ENCODE results near the gene TFF3.
"Not testable (repeated sequence)": the region's sequence is repeated elsewhere in the genome, so short reads cannot be mapped to it uniquely, and the experiment has no call there.

The TFF3 gene

DNA sequence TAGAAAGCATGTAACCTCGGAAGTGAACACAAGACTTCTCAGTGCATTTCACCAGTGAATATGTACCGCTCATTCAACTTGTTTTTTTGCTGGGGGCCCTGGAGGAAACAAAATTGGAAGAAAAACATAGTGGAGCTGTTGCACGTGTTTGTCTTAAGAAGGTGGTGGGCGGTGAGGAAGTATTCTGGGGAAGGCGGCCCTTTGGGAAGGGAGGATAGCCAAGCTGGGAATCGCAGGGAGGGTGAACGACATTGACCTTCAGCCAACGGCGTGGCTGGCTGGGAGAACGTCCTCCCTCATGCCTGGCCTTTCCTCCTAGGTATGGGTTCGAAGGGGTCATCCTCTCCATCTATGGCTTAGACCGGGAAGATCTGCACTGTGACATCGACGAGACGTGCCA is 19.4 kb downstream of the TFF3 start:
- no peak overlapping the region for H3K4me3 ChIP-seq (replicated peaks; ENCODE audit: low read depth, low read length)
- no peak for TF ChIP-seq CTCF (IDR thresholded peaks at IDR 0.05; ENCODE audit: low read length, missing control alignments)
- DNase-seq (ENCODE audit: low read depth) = no peak

DNA sequence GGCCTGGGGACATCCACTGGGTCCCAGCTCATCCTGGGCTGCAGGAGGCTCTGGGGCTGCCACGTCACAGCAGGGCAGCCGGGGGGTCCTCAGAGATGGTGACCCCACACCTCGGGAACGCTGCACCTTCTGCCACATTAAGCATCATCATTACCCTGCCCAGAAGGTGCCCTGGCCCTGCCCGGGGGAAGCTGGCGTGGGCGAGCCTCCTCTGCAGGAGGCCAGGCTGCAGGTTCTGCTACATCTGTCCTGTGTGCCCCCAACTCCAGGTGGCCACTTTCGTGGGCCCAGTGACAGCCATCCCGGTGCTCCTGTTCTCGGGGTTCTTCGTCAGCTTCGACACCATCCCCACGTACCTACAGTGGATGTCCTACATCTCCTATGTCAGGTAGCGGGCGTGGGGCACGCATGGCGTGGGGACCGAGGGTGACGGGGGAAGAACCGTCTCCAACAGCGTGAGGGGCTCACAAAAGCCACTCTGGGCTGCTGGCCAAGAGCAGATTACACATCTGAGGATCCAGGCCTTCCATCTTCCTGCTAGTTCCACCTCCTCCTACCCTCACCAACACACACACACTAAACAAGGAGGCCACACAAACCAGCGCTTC is 20.8 kb downstream of the TFF3 start:
- TF ChIP-seq CTCF (IDR thresholded peaks at IDR 0.05; ENCODE audit: low read length, missing control alignments) = no peak
- H3K4me3 ChIP-seq (replicated peaks; ENCODE audit: low read depth, low read length) = no peak overlapping the region
- DNase-seq (ENCODE audit: low read depth) = no peak

DNA sequence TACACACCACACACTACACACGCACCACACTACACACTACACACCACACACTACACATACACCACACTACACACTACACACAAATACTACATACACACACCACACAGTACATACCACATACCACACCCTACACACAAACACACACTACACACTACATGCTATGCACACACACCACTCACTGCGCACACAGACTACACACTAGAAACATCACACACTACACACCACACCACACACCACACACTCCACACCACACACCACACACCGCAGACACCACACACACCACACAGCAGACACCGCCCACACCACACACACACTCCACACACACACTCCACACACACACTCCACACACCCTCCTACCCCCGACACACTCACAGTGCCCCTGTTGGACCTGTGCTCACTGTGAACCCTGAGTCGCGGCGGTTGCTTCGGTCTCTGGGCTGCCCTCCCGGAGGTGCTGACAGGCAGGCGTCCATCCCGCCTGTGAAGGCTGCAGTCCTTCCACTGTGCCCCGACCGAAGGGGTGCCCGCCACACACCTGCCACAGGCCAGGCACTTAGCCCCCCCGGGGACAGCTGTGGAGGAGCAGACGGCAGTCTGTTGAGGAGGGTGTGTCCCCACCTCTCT is 21.4 kb downstream of the TFF3 start:
- H3K4me3 ChIP-seq (replicated peaks; ENCODE audit: low read depth, low read length) = no peak overlapping the region
- TF ChIP-seq CTCF (IDR thresholded peaks at IDR 0.05; ENCODE audit: low read length, missing control alignments) = no peak
- no peak for DNase-seq (ENCODE audit: low read depth)

DNA sequence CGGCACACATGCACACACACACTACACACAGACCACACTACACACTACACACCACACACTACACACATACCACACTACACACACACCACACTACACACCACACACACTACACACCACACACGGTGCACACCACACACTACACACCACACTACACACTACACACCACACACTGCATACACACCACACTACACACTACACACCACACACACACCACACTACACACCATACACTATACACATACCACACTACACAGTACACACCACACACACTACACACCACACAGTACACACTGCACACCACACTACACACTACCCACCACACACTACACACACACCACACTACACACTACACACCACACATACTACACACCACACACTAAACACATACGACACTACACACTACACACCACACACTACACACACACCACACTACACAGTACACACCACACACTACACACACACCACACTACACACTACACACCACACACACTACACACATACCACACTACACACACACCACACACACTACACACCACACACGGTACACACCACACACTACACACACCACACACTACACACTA is 22.6 kb downstream of the TFF3 start:
- H3K4me3 ChIP-seq (replicated peaks; ENCODE audit: low read depth, low read length); DNase-seq (ENCODE audit: low read depth): not testable (repeated sequence)

- no peak overlapping the region for H3K4me3 ChIP-seq (replicated peaks; ENCODE audit: low read depth, low read length)
- DNase-seq (ENCODE audit: low read depth) = no peak
- TF ChIP-seq CTCF (IDR thresholded peaks at IDR 0.05; ENCODE audit: low read length, missing control alignments) = no peak
These were observed 23.3 kb downstream of the TFF3 start for GRCh38 chr21:42291751-42292562.

- no peak overlapping the region for H3K4me3 ChIP-seq (replicated peaks; ENCODE audit: low read depth, low read length)
- no peak for TF ChIP-seq CTCF (IDR thresholded peaks at IDR 0.05; ENCODE audit: low read length, missing control alignments)
- no peak for DNase-seq (ENCODE audit: low read depth)
These were observed 24.0 kb downstream of the TFF3 start for GRCh38 chr21:42291003-42291750.

- H3K4me3 ChIP-seq (replicated peaks; ENCODE audit: low read depth, low read length) = no peak overlapping the region
- DNase-seq (ENCODE audit: low read depth) = no peak
- TF ChIP-seq CTCF (IDR thresholded peaks at IDR 0.05; ENCODE audit: low read length, missing control alignments) = no peak
These were observed 24.7 kb downstream of the TFF3 start for GRCh38 chr21:42290505-42290904.
